OCI-LY3 (cell line): ENCODE measurements around the gene TCF4.
A peak's percentile ranks its signal among the peaks of the same experiment; 100 is the strongest.

Experiments
- H2AFZ ChIP-seq: fragments of 200-600, 300-600 bp; shearing (Covaris generic); 2 replicates; pipeline ENCODE4 v1.6.0; 2014; ENCODE audit warnings: antibody characterized with exemption, low read depth, low read length
- H3K27ac ChIP-seq: fragments of 200-600, 300-600 bp; sonication (generic); 2 replicates; pipeline ENCODE4 v1.5.1; 2014; ENCODE audit warnings: mild to moderate bottlenecking, low read length, moderate library complexity, mixed read lengths
- H3K27me3 ChIP-seq: fragments of 200-600, 300-600 bp; sonication (generic); 2 replicates; pipeline ENCODE4 v1.6.1; 2014; ENCODE audit warnings: low read depth, low read length, mixed read lengths
- H3K36me3 ChIP-seq: fragments of 200-600, 300-600 bp; sonication (generic); replicated peaks from 2 replicates; pipeline ENCODE3; 2014; ENCODE audit warnings: low read depth, low read length, mixed read lengths
- H3K4me1 ChIP-seq: fragments of 300-600, 200-600 bp; sonication (generic); 2 replicates; pipeline ENCODE4 v1.6.1; 2014; ENCODE audit warnings: low read length, mixed read lengths
- H3K4me2 ChIP-seq: fragments of 200-600, 300-600 bp; sonication (generic); 2 replicates; pipeline ENCODE4 v1.6.1; 2014; ENCODE audit warnings: low read length, mixed read lengths
- H3K4me3 ChIP-seq: fragments of 300-600, 200-600 bp; sonication (generic); 2 replicates; pipeline ENCODE4 v1.5.1; 2014; ENCODE audit warnings: antibody characterized with exemption, mild to moderate bottlenecking, low read length, moderate library complexity
- H3K79me2 ChIP-seq: fragments of 300-600, 200-600 bp; shearing (Covaris generic); 2 replicates; pipeline ENCODE4 v1.6.1; 2014; ENCODE audit warnings: mild to moderate bottlenecking, low read length, mixed read lengths
- H3K9ac ChIP-seq: fragments of 300-600, 200-600 bp; shearing (Covaris generic); 2 replicates; pipeline ENCODE4 v1.6.0; 2014; ENCODE audit warnings: mild to moderate bottlenecking, low read length, moderate library complexity
- H3K9me3 ChIP-seq: fragments of 200-600, 300-600 bp; shearing (Covaris generic); 2 replicates; pipeline ENCODE4 v1.6.1; 2014; ENCODE audit warnings: low read length, mixed read lengths; ENCODE audit not compliant: insufficient read depth
- H4K20me1 ChIP-seq: fragments of 200-600, 300-600 bp; sonication (generic); 2 replicates; pipeline ENCODE4 v1.6.1; 2016; ENCODE audit warnings: low read length, mixed read lengths; ENCODE audit not compliant: insufficient read depth
- CTCF ChIP-seq: fragments of 200-600, 300-600 bp; sonication (generic); IDR thresholded peaks from 2 replicates; pipeline ENCODE4 v1.5.1; 2014; ENCODE audit warnings: antibody characterized with exemption, low read length, low read depth
- EZH2phosphoT487 ChIP-seq: fragments of 200-600 bp; shearing (Covaris generic); IDR thresholded peaks from 2 replicates; pipeline ENCODE4 v1.6.1; 2018; ENCODE audit warnings: antibody characterized with exemption, mixed run types, low read depth

TCF4 gene

DNA sequence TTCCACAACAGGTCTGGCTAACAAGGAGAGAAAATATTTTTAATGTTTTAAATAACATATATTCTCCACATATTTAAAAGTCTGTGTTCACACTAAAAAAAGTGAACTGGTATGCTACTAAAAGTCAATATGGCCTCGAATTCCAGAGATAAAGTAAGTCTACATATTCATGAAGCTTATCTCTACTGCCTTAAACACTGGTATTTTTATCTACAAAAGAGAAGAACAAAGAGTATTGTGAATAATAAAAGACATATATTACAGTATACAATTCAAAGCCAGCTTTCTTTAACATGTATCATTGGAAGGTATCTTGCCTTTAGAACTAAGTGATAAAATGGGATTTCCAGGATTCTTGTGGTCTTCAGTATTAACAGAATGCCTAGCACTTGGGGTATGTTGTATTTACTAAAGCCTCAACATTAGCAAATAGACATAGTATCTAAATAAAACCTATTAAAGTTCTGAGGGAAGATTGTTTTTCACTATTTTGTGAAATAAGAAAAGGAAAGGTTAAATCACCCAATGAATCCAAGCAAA is 325.9 kb downstream of the TCF4 start:
- Histone ChIP-seq H3K4me1 (peaks cover 31% of the 10 kb centered on the region), H3K4me3 (no peak overlapping the region), H3K27me3 (no peaks in the 10 kb centered on the region), H3K9me3 (no peaks in the 10 kb centered on the region), H2AFZ (no peak overlapping the region), H3K9ac (no peak overlapping the region), H3K36me3 (peaks cover 94% of the 10 kb centered on the region), H3K79me2 (peaks cover 91% of the 10 kb centered on the region), H3K27ac (0 out of 2 replicates have a peak overlapping the region, but pooled peaks have one; percentile 1), H4K20me1 (no peaks in the 10 kb centered on the region; the same call in 1 of the 2 replicates), H3K4me2 (no peak overlapping the region)
- TF ChIP-seq EZH2phosphoT487: no peak
- TF ChIP-seq CTCF: no peak

DNA sequence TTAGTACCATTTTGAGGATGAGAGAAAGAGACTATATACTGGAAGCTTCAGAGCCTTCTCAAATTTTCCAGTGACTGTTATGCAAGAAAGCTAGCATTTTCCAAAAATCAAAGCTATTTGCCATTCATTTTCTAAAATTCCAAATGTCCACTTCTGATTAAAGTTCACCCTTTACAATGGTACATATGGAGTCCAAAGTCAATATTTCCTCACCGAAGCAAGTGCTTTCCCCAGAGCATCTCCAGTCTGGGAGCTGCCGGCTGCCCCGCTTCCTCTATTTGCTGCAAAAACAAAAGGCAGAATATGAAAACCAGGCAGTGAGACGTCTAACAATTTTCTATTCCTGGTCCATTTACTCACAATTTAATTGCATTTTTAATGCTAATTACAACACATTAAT is 326.7 kb downstream of the TCF4 start:
- Histone ChIP-seq H2AFZ (no peak overlapping the region), H3K4me2 (no peak overlapping the region), H3K9me3 (no peaks in the 10 kb centered on the region), H4K20me1 (no peaks in the 10 kb centered on the region; the same call in 1 of the 2 replicates), H3K9ac (no peak overlapping the region), H3K79me2 (peaks cover 91% of the 10 kb centered on the region), H3K27ac (no peak overlapping the region), H3K4me1 (peaks cover 23% of the 10 kb centered on the region), H3K4me3 (no peak overlapping the region), H3K36me3 (peaks cover 94% of the 10 kb centered on the region), H3K27me3 (no peaks in the 10 kb centered on the region)
- TF ChIP-seq EZH2phosphoT487: no peak
- TF ChIP-seq CTCF: no peak

DNA sequence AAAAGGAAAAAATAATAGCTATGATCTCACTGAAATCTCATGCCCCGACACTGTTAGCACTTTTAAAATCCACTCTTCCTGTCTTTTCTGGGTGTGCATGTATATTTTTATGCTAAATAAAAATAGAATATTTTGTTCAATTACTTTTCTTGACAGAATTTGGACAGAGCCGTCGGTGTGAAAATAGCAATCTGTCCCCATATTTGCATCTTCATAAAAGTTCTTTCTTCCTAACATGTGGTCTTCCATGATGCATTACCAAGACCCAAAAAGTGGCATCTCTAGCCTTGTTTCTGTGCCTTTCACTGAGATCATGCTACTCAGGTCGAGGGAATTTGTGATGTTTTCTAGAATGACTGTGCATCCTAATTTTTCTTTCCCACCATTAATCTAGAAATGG is 329.9 kb downstream of the TCF4 start:
- H3K79me2 ChIP-seq: peaks cover 92% of the 10 kb centered on the region
- H3K4me3 ChIP-seq: no peak overlapping the region
- H2AFZ ChIP-seq: no peak overlapping the region
- peaks cover 17% of the 10 kb centered on the region for H3K4me1 ChIP-seq
- H3K36me3 ChIP-seq: peaks cover 97% of the 10 kb centered on the region
- no peak overlapping the region for H3K4me2 ChIP-seq
- H3K27ac ChIP-seq: peak overlapping the region; percentile 7
- no peaks in the 10 kb centered on the region; the same call in 1 of the 2 replicates for H4K20me1 ChIP-seq
- H3K27me3 ChIP-seq: no peaks in the 10 kb centered on the region
- H3K9ac ChIP-seq: no peak overlapping the region
- peaks cover 5% of the 10 kb centered on the region; the same call in 1 of the 2 replicates for H3K9me3 ChIP-seq
- TF ChIP-seq EZH2phosphoT487 (no peak), CTCF (no peak)

DNA sequence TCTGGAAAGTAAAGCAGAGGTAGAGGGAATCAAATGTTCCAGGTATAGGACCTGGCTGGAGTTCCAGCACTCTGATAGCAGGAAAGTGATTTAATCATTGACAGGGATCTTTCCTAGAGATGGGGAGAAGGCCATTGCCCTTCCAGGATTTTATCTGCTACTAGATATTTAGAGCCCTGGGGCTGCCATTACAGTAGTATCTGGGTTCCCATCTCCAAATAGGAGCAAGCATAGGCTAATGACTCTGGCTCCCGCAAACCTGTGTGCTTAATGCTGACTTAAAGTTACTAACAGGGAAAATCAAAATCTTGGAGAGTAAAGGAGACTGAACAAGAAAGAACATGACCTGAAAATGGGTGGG is 331.1 kb downstream of the TCF4 start:
- Histone ChIP-seq H3K27me3 (no peaks in the 10 kb centered on the region), H3K79me2 (peaks cover 92% of the 10 kb centered on the region), H3K4me3 (no peak overlapping the region), H4K20me1 (no peaks in the 10 kb centered on the region; the same call in 1 of the 2 replicates), H3K4me2 (no peak overlapping the region), H3K9me3 (peaks cover 5% of the 10 kb centered on the region; the same call in 1 of the 2 replicates), H3K36me3 (peaks cover 91% of the 10 kb centered on the region), H3K27ac (peak overlapping the region; percentile 86), H2AFZ (no peak overlapping the region), H3K9ac (no peak overlapping the region), H3K4me1 (peaks cover 29% of the 10 kb centered on the region)
- no peak for TF ChIP-seq CTCF
- no peak for TF ChIP-seq EZH2phosphoT487
